Mucosa of gallbladder (tissue), 1 donor: ENCODE results near the gene PPP1CC. TPM values are rescaled to one million over a fixed set of nuclear protein-coding genes. Genes with fewer than 3 reads are reported as not detected.
"Not testable (repeated sequence)": the region's sequence is repeated elsewhere in the genome, so short reads cannot be mapped to it uniquely, and the experiment has no call there.

Experiments used
- DNase-seq: peaks from one replicate; pipeline ENCODE4 v3.0.0-alpha.2; 2020; ENCODE audit warnings: low spot score
- total RNA-seq: library from RNA; stranded (reverse); gene quantifications from one replicate; pipeline ENCODE4 v1.2.1, GENCODE V29; 2021
- donor health status: DM: no; HTN: no; CAD: no.

Gene PPP1CC
- total RNA-seq: 101 TPM

DNA sequence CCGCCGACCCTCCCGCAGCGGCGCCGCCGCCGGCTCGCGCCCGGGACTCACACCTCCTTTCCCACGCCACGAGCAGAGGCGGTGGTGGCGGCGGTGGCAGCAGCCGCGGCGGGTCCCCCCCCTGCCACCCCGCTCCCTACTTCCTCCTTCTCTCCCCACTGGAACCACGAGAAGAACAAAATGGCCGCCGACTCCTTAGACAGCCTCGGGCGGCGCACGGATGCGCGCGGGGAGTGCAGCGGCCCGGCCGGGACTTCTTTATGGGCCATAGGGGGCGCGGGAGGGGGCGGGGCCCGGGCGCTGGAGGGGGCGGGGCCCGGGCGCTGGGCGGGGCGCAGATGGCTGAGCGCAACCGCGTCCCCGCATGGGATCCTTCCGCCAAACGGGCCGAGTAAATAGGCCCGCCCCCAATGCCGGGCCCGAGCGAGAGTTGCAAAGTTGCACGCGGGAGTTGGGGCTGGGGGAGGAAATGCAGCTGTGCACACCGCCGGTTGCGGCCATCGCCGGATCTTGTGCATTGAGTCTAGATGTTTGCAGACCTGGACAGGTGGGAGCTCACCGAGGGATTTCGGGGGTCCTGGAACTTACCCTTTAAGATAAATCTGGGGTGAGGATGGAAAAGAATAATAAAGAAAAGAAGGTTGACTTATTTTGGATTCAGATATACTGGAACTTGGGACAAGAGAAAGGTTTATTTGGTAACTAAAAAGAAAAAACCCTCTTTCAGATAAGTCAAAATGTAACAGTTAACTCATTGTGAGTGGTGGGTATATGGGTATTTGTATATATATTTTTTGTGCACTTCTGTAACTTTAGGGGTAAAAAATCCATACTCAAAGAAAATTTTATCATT is at the start of gene PPP1CC:
TSS of gene PPP1CC (minus strand) at position 174 of the 853 bp plus-strand sequence. CDS start 184 bp downstream, outside the sequence.
- peak; percentile 94 for DNase-seq

DNA sequence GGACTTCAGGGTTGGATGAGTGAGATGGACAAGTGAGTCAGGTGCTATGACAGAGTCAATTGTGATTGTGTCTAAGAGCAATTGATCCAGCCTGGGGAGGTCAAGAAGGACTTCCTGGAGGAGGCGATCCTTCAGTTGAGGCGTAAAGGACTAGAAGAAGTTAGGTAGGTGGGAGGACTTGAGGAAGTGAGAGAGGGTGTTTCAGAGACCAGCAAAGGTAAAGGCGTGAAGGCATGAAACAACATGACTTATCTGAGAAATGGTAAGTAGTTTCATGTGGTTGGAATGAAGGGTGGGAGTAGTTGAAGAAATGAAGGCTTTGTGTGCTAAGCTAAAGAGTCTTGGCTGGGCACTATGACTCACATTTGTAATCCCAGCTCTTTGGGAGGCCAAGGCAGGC is 48.9 kb upstream of the PPP1CC start:
- DNase-seq: no peak

DNA sequence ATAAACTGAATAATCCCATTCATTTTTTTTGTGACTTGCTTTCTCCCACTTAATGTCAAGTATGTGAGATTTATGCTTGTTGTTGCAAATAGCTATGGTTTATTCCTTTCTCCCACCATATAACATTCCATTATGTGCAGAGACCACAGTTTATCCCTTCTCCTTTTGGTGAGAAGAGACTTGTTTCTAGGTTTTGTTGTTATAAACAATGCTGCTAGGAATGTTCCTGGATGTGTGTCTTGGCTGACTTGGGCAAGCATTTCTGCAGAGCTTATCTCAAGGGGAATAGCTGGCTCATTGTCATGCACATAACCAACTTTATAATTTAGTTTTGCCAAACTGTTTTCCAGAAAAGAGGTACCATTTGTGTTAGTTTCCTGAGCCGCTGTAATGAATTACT is 47.6 kb upstream of the PPP1CC start:
- DNase-seq: no peak

DNA sequence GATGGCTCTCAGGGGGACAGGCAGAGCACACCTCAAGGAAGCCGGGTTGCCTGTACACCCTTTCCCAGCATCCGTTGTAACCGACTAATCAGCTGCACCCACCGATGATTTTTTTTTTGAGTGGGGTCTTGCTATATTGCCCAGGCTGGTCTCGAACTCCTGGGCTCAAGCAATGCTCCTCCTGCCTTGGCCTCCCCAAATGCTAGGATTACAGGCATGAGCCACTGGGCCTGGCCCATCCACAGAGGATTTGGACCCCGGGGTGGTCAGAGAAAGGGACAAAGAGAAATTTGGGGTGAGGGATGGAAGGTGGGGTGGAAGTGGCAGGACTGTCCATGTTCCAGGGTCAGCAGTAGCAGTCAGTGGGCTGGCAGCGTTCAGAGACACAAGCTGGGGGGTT is 43.3 kb upstream of the PPP1CC start:
- no peak for DNase-seq

DNA sequence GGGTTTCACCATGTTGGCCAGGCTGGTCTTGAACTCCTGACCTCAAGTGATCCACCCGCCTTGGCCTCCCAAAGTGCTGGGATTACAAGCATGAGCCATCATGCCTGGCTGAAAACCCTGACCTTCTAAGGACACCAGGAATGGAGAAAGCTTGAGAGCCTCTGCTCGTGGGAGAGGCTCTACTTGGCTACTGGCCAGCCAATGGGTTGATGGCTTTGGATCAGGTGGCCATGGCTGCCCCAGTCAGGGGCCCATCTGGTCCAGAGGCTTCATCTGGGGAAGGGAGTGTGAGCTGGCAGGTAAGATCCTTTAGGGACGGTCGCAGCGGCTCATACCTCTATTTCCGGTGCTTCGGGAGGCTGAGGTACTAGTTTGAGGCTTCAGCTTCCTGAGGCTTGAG is 42.5 kb upstream of the PPP1CC start:
- DNase-seq: no peak

DNA sequence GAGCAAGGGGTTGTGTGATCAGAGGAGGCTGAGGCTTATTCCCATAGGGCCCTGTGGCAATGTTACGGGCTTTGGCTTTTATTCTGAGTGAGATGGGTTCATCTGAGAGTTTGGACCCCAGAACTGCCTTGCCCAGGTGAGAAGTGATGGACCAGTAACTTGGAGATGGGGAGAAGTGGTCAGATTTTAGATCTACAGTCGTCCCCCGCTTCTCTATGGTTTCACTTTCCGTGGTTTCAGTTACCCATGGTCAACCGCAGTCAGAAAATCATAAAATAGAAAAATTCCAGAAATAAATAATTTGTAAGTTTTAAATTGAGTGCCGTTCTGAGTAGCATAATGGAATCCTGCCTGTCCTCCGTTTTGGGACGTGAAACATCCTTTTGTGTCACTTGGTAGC is 40.2 kb upstream of the PPP1CC start:
- no peak for DNase-seq

DNA sequence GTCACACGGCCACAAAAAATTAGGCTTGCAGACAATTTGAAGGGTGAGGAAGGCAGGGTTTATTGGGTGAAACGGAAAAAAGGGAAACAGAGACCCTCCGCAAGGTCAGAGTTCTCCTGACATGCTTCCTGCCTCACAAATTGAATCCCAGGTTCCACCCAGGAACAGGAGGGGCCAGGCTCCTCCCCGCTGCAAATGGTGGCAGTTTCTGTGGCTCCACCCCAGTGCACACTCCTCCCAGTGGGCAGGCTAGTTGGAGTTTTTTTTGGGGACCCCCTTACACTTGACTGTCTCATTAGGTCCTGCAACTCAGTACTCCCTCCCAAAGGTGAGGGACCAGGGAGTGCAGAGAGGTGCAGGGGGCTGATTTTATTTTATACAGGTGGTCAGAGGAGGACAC is 39.4 kb upstream of the PPP1CC start:
- no peak for DNase-seq

DNA sequence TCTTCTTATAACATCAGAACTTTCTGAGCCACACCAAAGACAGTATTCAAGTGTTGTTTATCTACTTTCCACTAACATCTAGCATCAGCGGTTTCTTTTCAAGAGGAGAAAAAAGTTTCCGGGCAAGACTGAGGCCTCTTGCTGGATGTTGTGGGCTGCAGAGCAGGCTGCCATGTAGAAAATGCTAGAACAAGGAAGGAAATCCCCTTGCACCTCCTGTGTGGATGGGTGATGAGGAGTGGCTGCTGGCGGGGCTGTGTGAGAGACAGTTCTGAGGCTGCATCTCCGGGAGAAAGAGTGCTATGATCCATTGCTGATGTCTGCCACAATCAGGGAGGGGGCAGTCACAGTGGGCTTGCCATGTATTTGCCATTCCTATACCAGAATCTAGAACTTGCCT is 37.8 kb upstream of the PPP1CC start:
- DNase-seq: no peak

DNA sequence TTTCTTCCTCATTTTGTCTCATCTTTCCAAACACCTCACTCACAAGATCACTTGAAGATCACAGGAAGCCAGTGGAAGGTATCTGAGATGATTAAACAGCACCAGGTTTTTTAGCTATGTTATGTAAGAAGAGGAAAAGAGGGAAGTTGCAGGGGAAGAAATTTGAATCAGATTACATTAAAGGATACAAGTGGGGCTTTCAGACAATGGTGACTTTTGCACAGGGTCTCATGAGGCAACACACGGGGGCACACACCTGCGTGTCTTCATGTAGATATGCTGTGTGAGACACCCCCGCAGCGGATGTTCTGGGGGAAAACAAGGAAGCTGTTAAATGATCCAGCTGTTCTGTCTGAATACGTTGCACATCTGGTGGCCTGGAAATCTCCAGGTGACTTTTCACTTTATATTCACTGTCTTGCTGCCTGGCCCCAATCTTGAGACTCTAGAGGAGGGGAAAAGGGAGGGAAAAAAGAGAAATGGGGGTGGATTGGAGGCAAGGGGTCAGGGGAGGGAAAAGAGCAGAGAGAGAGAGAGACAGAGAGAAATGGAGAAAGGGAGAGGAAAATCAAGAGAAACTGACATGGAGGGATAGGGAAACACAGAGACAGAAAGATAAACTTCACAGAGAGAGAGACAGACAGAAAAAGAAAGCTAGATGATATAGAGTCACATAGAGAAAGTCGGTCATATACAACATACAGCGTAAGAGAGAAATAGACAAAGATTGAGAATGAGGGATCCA is 36.3 kb upstream of the PPP1CC start:
- DNase-seq: no peak

DNA sequence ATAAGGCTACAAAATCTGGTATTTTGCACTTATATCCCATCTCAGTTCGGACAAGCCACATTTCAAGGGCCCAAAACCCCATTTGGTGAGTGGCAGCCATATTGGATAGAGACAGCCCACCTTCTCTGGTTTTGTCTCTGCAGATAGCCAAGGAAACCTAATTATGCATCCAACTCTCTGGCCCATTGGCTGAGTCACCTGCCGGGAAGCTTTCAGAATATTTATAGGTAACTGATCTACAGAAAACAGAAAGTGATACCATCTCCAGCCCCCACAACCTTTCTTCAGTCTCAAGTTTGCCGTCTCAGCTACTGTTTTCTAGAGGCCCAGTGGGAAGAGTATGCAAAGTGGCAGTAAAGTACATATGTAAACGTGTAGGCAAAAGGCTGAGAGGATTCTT is 33.7 kb upstream of the PPP1CC start:
- DNase-seq: no peak

DNA sequence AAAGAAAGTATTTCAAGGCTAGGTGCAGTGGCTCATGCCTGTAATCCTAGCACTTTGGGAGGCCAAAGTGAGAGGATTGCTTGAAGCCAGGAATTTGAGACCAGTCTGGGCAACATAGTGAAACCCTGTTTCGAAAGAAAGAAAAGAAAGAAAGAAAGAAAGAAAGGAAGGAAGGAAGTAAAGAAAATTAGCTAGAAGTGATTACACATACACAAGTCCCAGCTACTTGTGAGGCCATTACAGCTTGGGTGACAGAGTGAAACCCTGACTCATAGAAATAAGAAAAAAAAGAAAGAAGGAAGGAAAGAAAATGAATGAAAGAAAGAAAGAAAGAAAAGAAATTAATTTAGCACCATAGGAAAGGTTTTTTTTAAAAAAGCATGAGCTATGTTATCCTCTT is 33.3 kb upstream of the PPP1CC start:
- DNase-seq: no peak

DNA sequence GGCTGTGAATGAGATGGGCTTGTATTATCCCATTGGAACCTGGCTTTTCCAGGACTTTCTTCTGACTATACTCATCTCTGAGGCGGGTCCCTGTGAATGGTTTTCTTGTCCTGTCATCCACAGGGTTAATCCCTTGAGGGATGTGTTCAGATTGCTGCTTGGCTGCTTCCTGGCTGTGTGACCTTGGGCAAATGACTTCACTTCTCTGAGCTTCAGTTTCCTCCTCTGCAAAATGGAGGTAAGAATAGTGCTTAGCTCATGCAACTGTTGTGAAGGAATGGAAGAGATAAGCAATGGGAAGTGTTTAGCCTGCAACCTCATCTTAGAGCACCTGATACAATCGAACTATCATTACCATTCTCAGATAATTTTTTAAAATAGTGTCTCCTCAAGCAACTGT is 32.1 kb upstream of the PPP1CC start:
- no peak for DNase-seq

DNA sequence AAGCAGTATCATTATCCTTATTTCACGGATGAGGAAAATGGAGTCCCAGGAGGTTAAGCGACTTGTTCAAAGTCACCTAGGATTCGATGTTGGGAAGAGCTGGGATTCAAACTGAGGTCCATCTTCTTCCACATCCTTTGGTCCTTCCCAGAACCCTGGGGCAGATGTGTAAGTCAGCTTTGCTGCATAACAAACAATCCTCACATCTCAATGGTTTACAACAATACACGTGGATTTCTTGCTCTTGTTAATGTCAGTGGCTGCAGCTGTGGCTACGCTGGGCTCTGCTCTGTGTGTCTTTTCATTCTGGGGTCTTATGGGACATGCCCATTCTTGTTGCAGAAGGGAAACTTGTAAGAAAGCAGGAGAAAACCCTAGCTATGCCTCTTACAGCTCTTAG is 26.3 kb upstream of the PPP1CC start:
- DNase-seq: no peak

DNA sequence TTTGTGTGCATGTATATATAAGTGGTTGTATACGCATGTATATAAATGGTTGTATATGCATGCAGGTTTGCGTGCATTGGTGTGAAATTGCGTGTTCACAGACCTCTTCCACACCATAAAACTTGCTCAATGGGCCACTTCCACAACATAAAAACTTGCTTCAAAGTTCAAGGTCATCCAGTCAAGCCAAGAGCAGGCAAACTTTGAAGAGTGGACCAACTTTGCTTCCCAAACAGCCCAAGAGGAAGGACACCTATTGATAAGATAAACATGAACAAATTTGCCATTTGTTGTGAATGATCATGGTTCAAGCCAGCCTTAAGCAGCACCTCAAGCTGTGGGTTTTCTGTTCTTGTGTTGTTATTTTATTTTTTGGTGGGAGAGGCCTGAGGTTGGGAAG is 25.2 kb upstream of the PPP1CC start:
- DNase-seq: no peak

DNA sequence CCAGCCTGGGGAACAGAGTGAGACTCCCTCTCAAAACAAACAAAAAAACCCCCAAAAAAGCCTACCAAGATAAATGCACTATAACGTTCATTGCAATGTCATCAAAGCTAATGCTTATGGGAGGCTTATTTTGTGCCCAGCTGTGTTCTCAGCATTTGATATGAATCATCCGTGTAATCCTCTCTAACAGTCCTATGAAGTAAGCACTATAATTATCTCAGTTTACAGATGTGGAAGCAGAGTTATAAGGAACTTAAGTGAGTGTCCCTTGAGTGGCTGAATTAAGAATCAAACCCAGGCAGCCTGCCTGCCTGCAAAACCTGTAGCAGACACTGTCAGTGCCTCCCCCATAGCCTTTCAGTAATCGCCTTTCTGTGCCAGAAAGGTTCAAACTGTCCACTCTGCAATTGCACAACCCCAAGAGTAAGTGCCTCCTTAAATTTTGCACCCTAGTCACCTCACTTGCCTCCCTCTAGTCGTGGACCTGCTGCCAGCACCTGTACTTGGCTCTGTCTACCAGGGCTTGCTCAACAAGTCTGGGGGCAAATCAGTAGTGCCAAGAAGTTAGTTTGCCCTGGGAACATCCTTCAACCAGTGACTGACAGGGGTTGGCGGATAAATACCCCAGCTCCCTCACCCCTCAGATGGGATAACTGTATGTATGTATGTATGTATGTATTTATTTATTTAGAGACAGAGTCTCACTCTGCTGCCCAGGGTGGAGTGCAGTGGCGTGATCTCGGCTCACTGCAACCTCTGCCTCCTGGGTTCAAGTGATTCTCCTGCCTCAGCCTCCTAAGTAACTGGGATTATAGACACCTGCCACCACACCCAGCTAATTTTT is 23.8 kb upstream of the PPP1CC start:
- DNase-seq: no peak

DNA sequence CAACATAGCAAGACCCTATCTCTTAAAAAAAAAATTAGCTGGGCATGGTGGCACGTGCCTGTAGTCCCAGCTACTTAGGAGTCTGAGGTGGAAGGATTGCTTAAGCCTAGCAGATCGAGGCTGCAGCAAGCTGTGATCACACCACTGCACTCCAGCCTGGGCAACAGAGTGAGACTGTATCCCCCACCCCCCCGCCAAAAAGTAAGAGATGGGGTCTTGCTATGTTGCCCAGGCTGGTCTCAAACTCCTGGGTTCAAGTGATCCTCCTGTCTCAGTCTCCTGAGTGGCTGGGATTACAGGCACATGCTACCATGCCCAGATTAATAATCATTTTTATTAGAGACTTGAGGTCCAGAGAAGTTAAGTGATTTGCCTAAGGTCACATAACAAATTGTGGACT is 22.9 kb upstream of the PPP1CC start:
- not testable (repeated sequence) for DNase-seq

DNA sequence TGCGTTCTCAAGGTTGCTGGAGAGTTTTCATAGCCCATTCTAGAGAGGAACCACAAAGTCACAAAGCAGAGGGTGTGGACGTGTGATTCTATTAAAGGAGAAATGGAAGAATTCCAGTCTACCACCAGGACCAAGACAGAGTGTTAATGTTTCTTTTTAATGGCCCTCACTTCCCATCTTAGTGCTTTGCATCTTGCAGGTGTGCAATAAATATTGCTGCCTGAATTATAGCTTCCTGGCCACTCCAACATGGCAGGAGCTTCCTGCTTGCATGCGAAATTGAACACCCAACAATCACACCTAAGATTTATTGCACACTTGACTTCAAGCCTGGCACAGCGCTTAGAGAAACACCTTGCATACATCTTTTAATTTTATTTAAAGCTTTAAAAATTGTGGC is 22.4 kb upstream of the PPP1CC start:
- DNase-seq: no peak

DNA sequence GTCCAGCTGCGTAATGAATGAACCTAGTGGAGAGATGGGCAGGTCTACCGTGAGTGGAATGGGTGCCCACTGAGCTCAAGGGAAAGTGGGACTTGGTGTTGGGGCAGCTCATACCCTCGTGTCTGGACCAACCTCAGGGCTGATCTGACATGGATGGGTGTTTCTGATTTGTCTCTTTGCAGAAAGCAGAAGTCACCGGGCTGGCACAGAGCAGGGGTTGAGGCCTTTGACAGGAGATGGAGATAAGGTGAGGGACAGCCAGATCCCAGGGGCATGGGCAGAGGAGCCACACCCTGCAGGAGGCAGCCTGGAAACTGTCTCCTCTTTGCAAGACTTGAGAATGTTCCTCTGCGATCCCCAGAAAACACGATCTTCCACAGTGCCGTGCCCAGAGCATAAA is 20.9 kb upstream of the PPP1CC start:
- no peak for DNase-seq

DNA sequence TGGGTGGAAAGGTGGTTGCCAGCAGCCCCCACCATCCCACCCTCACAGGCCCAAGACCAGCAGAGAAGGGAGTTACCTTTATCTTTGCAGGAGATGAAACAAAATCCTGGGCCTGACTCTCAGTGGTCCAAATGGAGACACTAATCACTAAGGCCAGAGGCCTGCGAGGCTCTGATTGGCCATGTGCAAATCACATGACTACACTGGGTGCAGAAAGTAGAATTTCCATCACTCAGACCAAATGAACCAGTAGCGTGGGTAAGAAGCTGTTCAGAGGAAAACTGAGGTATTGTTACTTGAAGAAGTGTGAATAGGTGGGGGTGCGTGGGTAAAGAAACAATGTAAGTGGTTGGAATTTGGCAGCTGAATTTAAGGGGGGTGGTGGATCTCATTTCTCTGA is 20.2 kb upstream of the PPP1CC start:
- no peak for DNase-seq

DNA sequence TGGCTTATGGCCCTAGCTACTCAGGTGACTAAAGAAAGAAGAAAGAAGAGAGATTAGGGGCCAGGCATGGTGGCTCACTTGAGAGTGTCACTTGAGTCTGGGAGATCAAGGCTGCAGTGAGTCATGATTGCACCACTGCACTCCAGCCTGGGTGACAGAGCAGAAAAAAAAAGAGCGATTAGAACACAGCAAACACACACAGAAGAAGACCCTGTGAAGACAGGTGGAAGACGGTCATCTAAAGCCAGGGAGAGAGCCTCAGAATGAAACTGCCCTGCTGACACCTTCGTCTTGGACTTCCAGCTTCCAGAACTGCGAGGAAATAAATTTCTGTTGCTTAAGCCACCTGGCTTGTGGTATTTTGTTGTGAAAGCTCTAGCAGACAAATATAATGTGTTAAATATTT is 17.5 kb upstream of the PPP1CC start:
- DNase-seq: no peak

DNA sequence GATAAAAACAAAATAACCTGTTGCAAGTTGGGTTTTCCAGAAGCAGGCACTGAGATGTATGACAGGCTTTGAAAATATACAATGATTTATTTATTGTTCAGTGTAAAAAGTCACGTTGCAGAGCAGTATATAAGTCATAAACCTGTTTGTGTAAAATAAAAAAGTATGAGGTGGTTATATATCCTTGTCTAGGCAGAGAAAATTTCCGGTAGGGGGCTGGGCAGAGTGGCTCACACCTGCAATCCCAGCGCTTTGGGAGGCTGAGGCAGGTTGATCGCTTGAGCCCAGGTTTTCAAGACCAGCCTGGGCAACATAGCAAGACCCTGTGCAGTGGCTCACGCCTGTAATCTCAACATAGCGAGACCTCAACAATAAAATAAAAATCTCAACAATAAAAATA is 16.2 kb upstream of the PPP1CC start:
- DNase-seq: no peak

DNA sequence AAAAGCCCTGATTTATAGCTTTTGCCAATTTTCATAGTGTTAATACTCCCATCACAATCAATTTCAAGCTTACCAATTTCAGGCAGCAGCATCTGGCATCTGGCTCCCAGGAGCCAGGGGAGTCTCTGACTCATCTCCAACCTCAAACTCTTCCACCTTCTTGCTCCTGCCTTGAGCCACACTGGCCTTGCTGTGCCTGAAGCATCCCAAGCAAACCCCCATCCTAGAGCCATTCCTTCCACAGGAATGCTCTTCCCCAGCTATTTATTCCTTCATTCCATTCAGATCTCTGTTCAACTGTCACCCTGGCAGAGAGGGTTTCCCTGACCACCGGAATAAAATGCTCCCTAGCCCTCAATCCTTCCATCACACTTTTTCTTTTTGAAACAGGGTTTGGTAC is 13.9 kb upstream of the PPP1CC start:
- DNase-seq: no peak
